ELF-1 (cell line): ENCODE data around the gene PCSK2.
"Not testable (repeated sequence)": the region's sequence is repeated elsewhere in the genome, so short reads cannot be mapped to it uniquely, and the experiment has no call there.

Experiments used
- DNase-seq: peaks from one replicate; pipeline ENCODE4 v3.0.0-alpha.2; 2016; ENCODE audit warnings: low read depth, low spot score

Gene PCSK2, protein sequence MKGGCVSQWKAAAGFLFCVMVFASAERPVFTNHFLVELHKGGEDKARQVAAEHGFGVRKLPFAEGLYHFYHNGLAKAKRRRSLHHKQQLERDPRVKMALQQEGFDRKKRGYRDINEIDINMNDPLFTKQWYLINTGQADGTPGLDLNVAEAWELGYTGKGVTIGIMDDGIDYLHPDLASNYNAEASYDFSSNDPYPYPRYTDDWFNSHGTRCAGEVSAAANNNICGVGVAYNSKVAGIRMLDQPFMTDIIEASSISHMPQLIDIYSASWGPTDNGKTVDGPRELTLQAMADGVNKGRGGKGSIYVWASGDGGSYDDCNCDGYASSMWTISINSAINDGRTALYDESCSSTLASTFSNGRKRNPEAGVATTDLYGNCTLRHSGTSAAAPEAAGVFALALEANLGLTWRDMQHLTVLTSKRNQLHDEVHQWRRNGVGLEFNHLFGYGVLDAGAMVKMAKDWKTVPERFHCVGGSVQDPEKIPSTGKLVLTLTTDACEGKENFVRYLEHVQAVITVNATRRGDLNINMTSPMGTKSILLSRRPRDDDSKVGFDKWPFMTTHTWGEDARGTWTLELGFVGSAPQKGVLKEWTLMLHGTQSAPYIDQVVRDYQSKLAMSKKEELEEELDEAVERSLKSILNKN

DNA sequence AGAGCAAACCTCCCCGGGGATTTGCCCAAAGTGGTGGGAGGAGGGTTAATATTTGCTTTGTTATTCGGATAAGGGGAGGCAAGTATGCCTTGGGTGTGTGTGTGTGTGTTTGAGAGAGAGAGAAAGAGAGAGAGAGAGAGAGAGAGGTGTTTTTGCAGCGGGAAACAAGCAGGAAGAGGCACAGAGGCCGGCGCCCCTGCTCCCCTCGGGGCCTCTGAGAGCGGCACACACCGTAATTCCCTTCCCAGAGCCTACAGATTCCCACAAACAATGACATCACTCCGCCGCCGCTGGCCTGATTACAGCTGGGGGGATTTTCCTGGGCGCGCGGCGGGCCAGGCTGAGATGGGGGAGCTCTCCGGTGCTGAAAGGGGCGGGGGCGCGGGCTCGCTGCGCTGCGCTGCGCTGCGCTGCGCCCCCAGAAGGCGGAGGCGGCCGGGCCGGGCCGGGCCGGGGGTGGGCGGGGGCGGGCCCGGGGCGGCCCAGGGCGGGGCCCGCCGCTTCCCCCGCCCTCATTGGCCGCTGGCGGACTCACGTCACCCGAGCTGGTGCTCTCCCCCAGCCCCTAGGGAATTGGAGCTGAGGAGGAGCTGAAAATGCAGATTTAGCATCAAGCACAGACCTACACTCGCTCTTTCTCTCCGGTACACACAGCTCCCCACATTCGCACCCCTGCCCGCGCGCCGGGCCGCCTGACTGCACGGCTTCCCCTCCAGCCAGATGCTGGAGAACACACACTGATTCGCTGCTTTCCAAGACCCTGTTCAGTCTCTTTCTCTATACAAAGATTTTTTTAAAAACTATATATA lies at the start of gene PCSK2:
TSS of gene PCSK2 (plus strand) at position 631 of the 809 bp plus-strand sequence. CDS start 266 bp downstream, outside the sequence.
- peak; percentile 95 for DNase-seq

DNA sequence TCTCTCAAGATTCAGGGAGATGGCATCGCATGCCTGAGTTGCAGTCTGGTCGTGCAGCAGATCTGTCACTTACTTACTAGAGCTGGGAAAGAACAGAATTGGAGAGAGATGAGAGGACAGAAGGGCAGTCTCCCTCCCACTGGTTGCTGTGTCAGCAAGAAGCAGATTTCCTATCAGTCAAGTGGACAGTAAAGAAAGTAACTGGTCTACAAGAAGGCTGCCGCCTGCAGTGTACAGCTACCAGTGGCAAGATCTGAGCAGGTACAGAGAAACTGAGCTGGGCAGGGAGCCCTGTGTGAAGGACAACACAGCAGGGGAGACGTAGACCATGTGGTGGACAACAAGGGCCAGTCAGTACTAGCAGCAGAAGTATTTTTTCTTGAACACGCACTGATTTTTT lies 49.5 kb upstream of the PCSK2 start:
- peak; percentile 2 for DNase-seq

DNA sequence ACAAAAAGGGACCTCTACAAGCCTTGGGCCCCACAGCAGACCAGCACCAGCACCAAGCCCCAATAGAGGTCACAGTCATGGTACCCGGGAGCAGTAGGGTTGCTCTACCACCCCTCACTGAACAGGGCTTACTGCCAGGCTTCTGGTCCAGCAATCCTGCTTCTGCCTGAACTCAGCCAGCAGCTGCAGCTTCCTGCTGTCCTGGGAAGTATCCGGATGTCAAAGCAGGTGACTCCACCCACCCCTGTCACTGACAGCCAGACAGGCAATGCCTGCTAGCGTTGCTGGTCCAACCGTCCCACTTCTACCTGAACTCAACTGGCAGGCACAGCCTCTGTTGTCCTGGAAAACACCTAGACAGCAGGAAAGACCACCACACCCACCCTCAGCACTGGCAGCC lies 47.0 kb upstream of the PCSK2 start:
- DNase-seq: no peak

DNA sequence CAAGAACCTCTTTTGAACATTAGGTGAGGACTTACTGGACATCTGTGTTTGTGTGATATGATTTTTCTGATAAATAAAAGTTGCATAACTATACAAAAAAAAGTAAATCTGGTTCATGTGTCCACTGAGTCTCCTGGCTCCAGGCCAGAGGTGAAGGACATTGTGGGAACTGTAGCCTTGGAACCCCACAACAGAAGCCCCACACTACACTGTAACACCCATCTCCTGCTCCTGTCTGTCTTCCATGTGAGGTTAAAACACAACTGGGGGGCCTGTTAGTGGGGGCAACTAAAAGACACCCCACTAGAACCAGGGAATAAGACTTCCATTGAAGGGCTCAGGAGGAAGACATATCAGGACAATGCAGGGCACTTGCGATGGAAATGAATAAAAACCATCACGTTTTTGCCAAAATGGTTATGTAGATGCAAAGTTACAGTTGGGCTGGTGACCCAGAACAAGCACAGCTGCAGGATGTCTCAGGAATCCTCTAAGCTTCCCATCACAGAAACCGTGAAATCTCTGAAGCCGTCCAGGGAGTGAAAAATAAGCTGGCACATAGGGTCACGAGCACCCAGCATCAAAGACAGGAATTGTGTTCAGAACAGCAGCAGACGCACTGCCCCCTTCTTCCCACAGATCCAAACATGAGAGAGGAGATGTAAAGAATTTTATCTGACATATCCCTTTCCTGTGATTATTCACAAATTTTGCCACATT lies 36.7 kb upstream of the PCSK2 start:
- DNase-seq: no peak

DNA sequence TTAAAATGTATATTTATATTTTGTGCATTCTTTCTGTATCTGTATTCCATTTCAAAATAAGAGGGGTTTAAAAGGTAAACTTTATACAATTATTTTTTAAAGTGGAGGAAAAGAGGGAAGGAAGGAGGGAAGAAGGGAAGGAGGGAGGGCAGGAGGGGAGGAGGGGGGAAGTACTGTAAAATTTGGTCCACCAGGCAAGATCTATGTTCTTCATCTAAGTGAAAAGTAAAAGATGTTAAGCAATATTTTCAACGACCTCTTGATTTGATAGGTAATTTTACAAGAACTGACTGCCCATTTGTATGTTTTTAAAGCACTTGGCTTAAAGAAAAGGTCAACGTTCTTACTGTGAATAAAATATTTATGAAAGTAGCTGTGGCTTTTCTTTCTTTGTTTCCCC lies 29.8 kb upstream of the PCSK2 start:
- no peak for DNase-seq

DNA sequence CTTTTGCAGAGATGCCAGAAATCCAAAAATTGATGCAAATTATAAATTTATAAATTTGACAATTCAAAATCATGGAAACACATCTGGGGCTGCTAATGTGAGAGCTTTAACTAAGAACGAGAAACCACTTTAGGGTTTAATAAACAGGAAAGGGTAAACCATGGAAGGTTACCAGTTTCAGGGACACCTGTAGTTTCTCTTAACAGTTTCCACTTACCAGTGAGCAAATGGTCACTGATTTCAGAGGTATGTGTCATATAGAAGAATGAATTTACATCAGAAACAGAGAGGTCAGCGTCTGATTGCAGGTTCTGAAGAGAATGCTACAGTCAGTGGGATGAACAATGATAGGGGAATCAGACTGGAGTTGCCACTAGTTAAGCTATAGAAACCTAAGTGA lies 24.8 kb upstream of the PCSK2 start:
- DNase-seq: no peak

DNA sequence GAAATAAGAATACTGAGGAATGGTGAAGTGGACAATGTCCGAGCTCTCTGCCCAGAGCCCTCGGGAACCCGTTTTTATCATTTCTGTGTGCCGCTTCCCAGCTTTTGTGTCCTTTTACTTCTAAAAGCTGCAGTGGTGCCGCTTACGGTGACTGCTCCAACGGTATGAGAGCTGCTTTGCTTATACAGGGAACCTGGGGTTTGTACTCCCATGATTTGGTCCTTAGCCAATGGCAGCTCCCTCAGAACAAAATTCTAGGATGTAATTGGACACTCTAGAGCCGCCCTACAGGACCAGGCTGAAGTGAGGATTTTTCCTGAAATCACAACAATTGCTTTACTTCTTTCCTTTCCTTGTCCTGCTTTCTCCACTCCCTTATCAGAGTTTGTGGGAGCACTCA lies 24.2 kb upstream of the PCSK2 start:
- peak; percentile 50 for DNase-seq

DNA sequence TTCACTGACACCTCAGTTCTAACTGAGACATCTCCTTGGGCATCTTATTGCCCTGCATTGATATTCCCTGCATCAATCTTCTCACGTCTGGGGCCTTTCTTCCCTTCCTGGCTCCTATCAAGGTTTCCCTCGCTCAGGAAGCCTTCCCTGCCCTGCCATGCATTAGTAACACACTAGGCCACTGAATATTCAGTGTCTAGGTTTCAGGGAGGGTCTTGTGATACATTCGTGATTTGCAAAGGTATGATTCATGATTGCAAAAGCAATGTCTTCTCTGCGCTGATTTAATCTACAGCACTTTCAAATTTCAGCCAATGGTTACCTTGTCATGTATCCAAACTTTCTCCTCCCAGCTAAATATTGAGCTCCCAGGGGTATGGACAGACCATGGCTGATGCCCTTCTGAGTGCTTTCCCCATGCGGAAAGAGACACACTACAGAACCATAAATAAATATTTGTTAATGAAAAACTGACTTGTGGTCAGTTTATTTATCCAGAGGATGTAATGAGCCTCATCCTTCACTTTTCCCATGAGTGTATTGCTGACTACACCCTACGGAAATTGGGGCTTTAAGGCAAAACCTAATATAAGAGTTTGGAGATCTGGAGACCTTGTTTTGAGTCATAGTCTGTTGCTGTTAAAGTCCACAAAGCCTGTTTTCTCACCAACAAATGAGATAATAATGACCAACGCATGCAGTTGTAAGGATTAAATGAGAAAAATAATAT lies 21.6 kb upstream of the PCSK2 start:
- DNase-seq: no peak

DNA sequence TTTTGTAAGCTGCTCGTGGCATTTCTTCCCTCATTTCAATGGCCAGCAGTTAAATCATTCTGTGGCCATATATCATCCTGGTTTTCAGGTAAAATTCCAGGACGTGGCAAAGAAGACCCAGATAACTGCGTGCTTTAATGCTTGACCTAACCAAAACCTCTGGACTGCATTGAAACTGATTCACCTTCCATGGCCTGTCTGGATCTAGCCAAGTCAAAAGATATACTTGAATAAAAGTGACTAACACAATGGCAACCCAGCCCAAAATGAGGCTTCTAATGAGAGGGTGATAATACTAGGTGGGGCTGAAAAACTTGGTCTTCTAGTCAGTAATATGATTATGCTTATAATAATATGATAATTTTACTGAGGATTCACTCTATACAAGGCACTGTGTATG lies 16.5 kb upstream of the PCSK2 start:
- DNase-seq: no peak

DNA sequence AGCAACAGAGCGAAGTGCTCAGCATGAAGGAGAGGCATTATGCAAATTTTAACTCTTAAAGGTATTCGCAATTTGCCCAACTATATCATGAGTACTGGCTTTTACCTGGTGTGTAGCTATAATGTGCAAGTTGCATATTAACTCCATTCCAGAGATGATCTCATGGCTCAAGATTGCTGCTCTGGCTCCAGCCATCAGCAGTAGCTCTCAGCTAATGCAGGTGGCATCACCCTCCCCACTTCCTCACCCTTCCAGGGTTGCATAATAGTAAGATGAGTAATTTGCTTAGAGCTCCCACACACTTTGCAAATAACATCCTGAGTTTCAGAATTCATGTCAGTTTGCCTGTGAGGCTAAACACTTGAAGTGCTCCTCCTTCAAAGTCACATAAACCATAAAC lies 15.9 kb upstream of the PCSK2 start:
- no peak for DNase-seq

DNA sequence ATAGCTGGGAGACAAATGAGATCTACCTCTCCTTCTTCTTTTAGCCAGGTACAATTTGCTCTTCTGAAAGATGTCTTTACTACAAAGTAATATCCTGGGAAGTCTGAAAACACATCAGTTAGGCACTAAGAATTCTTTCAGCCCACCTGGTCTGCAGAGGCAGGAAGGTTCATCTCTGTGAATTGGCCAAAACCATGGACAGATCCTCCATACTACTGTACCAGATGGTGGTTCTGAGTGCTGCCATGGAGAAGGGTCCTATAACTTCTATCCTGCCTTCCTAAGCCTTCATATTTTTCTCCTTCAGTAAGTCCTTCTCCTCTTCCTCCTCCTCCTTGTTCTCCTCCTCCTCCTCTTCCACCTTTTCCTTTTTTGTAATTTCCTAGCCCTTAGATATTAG lies 11.7 kb upstream of the PCSK2 start:
- no peak for DNase-seq

DNA sequence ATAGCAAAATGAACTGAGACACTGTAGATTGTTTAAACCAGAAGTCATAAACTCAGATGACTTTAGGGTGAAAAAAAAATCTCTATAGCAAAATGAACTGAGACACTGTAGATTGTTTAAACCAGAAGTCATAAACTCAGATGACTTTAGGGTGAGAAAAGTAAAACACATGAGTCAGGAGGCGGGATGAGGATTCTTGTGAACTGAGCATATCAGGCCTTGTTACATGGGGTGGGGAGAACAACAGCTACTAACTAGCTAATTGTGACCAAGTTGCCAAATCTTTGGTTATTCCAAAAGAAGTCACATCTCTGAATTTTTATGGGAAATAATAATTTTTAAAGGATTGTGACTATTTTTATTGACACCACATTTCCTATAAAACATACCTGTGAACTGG lies 7.0 kb upstream of the PCSK2 start:
- not testable (repeated sequence) for DNase-seq

DNA sequence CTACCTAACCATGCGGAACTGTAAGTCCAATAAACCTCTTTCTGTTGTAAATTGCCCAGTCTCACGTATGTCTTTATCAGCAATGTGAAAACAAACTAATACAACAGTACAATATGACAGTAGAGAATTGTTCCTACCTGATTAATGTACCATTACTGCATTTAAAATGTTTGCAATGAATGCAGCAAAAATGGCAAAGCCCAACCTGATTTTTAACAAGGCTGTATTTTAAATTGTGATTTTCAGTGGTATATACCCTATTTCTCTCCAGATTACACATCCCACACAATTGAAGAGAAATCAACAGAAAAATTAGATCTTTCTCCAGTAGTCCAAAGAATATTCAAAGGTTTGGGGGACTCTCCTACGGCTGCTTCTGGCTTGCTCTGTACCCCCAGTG lies 3.3 kb upstream of the PCSK2 start:
- DNase-seq: no peak

DNA sequence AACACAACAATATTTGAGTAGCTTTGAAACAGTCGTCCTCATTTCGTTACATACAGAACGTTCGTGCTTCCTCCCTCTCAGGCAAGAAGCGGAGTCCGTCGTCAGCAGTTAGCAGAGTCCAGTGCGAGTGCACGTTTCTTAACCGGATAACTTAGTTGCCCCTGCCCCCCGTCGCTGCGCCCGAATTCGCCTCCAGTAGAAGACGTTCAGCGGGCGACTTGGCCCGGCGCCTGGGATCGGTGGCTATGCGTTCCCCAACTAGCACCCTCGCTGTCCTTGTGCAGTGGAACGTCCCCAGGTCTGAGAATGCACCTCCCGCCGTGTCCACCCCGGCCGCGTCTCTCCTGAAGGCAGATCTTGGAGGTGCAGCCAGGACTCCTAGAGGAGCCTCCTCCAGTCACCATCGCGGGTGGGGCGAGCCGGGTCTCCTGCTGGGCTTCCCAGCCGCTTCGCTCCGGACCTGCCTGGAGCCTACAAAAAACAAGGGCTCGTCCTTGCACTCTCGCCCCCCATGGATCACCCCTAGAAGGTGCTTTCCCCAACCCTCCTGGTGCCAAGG lies 910 bp upstream of the PCSK2 start:
- peak; percentile 35 for DNase-seq

DNA sequence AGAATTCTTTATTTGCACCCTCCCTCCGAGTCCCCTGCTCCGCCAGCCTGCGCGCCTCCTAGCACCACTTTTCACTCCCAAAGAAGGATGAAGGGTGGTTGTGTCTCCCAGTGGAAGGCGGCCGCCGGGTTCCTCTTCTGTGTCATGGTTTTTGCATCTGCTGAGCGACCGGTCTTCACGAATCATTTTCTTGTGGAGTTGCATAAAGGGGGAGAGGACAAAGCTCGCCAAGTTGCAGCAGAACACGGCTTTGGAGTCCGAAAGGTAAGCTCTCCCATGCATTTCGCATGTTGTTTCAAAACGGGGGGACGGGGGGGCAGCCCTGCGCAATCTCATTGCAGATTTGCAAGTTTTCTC lies 357 bp downstream of the PCSK2 start:
- no peak for DNase-seq

DNA sequence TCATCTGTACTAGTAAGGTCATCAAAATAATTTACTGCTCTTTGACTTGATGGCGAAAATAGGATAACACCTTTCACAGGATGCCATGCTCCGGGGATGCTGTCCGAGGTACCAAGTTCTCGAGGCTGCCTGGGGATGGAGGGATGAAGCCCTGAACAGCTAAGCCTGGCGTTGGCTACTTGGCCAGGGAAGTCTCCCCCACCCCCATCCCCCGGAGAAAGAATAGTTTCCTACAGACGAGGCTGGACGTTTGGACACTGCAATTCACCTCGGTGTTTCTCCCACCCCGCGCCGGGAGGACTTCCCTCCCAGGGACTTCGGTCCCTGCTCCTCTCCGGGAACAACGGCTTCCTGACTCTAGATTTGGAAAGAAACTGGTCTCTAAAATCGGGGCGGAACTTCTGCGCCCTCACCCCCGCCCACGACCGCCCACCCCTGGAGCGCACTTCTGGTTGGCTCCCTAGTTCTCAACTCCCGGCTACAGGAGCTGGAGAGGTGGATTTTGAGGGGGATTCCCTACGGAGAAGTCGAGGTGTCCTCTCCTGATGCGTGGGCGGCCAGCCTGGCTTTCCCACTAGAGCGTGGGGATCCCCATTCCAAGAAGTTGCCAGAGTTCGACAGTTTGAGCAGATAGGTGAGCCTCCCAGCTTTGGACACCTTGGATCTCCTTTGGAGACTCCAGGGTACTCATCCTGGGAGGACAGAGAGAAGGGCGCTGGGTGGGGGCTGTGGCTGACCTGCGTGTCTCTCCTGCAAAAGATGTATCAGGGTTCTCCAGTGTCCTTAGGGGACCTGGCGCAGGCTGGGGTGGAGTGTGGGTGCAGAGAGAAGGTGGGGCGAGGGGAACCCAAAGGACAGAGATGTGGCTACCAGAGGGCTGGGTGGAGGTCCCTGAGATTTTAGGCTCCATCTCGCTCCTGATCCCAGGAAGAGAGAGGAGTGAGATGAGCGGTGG lies 1.1 kb downstream of the PCSK2 start:
- DNase-seq: peak; percentile 71

DNA sequence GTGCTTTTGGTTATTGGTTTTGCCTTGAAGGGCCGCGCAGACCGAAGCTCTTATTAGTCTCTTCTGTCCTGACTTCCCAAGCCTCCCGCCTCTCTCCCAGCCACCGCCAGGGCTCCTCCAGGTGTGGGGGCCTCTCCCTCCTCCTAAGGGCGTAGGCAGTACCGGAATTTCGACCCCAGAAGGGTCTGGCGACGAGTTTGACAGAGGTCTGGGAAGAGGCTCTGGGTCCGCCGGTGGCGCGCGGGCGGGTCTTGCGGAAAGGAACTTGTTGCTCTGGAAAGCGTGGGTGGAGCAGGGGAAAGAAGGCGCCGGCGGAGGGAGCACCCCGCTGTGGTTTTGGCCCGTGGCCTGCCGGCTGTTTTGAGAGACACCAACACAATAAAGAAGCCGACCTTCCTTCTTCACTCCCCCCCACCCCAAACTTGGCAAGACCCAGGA lies 1.8 kb downstream of the PCSK2 start:
- DNase-seq: peak; percentile 72

DNA sequence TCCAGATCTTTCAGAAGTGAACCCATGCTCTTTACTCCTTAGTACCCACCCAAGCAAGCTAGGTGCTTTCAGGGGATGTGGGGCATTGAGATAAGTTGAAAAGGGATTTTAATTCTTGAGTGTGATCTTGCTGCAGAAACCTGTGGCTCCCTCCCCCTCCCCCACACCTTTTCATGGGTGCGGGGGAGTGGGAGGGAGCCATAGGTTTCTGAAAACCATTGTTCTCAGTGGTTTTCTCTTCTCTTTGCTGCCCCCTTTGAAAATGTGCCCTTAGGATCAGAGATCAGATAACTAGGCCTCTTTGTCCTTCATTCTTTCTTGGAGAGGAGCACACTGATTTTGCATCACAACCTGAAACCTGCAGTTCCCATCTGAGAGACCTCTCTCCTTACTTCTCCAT lies 2.4 kb downstream of the PCSK2 start:
- peak; percentile 13 for DNase-seq

DNA sequence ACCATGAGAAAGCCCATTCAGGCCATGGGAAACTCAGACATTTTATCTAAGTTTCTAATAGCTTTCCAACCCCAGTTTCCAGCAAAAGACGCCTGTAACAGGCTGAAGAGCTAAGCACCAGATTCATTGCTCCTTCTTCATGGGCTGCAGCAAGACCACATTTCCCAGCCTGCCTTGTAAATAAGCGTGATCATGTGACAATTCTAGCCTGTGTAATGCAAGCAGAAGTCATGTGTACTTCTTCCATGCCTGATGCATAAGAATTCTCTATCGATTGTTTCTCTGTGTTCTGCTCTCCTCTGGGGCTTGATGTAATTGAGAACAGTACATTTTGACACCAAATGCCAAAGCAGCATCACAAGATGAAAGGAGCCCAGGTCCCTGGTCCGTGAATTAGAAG lies 6.8 kb downstream of the PCSK2 start:
- DNase-seq: no peak

DNA sequence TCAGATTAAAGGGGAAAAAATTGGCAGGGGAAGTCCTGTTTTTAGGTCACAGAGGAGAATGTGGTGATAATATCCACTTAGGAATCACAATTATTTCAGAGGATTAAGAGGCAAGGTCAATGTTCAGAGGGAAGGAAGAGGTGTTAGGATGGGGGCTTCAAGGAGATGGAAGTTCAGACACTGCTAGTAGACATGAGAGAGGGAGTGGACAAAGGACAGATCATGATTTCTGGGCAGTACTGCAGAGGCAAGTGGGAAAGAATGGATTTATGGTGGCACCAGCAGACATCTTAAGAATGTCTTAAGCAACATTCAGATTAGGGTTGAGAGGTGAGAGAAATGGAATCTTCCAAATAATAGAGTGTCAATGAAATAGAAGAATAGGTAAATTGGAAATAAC lies 9.9 kb downstream of the PCSK2 start:
- DNase-seq: no peak
